DMS114 treated with DMSO at 0.1 percent for 48 hours (cell line): Measurements from ENCODE around the gene LHFPL6.

Experiments used
- DNase-seq: peaks from one replicate; lab custom pipeline; 2025; ENCODE audit not compliant: unreplicated experiment; lab: John Stamatoyannopoulos, UW

Gene LHFPL6

DNA sequence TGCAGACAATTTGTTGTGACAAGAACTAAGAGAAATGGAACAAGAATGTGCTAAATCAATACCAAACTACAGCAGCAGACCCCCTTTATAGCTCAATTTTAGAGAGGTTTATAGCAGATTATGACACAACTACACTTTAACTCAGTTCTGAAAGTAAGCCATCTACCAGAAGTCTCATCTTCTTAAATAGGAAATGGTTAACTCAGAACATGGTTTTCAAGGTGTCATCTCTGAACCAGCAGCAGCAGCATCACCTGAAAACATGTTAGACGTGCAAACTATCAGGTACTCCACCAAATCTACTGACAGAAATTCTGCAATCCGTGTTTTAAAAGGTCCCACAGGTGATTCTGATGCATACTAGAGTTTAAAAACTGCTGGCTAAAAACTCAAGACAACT lies 6.8 kb downstream of the LHFPL6 start:
- DNase-seq = no peak

DNA sequence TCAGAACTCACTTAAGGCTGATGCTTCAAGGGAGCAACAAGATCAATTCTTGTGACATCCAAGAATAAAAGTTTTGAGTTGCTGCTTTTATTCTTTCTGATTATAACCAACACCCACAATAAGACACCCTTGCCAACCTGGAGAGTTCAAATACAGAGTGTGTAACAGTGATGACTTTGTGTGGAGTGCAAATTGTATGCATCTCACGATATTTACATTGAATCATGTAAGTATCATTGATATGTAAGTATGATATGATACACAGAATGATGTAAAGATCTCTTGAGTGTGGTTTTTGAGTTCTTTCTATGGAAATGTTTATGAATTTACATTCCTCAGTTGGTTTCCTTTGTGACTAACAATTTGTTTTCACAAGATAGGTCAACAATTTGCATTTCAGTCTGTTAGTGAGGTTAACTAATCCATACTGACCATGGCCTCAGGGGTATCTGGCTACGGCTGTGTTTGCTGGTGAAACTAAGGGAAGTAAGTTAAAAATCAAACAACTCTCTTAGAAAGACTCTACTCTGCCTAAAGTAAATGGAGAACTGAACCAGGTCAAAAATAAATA lies 12.4 kb downstream of the LHFPL6 start:
- DNase-seq = no peak

DNA sequence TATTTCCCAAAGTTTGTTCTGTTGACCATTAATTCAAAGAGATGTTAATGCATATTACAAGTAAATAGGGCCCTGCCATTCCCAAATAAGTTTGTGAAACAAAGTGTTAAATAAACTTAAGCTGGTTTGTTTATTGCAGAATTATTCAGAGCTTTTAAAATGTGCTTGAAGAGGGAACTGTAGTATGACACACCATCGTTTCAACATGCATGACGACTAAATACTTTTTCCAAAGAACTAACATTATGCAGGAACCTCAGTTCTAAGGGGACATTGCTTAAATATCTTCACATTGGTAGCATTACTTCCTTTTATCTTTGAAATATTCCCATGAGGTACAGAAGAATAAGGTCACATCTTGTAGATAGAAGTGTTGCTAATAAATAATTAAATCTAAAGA lies 14.6 kb downstream of the LHFPL6 start:
- no peak for DNase-seq

DNA sequence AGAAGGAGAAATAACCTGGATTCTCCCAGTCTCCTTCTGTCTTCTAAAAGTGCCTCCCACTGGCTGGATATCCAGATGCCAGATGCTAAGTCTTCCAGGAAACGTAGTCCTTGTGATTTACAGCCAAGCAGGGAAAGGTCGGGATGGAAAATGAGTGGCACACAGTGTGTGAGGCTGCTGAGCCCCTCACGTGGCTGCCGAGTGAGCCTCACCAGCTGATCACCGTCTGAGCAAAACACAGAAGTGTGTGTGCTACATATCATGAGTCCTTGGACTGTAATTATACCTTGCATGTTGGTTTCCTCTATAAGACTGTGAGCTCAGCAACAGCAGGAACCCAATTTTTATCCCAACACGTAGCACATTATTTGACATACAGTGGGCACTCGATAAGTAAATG lies 15.1 kb downstream of the LHFPL6 start:
- no peak for DNase-seq

DNA sequence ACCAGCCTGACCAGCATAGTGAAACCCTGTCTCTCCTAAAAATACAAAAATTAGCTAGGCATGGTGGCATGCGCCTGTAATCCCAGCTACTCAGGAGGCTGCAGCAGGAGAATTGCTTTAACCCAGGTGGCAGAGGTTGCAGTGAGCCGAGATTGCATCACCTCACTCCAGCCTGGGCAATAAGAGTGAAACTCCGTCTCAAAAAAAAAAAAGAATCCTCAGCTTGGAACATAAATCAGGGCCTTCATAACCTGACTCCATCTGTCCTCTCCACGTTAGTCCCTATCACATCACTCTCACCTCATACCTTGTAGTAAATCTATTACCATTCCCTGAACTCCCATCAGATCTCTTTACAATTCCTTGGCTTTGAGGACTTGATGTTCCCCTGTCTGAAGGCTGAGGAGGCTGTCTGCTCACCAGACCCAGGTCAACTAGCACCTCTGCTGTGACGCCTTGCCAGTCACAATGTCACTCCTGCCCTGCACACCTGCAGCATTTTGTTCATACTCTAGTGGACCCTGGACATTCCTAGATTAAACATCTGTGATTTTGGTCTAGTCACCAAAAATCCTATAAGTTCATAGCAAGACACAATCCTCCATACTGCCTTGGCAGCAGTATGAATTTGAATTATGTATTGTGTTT lies 15.9 kb downstream of the LHFPL6 start:
- no peak for DNase-seq

DNA sequence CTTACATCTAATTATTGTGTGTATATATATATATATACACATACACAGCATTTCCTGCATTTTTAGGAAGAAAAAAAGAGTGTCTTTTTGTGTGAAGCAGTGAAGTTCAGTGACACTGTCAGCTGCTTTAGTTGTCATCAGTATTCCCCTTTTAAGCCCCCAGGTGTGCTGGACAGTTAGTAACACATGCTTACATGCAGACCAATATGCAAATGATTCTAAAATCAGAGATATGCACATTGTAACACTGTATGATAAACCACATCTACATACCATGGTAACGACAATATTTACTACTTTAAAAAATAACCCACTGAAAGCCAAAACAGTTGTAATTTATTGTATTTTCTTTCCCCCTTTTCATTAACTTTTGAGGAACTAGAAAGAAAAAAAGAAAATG lies 16.8 kb downstream of the LHFPL6 start:
- DNase-seq = no peak

DNA sequence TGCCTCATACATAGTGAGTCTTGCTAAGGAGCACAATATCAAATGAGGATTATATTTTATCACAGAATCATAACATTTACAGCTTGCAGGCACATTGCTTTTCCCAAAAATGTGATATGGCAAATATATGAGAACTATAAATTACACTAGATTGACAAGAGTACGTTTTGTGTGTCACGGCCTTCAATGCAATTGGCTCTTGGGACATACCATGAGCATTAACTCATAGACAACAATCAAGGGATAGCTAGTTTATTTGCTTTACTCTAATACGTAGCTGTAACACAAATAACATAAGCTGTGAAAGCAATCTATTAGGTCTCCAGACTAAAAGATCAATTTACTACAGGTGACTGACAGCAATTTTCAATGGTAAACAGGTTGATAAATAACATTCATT lies 17.8 kb downstream of the LHFPL6 start:
- DNase-seq = no peak

DNA sequence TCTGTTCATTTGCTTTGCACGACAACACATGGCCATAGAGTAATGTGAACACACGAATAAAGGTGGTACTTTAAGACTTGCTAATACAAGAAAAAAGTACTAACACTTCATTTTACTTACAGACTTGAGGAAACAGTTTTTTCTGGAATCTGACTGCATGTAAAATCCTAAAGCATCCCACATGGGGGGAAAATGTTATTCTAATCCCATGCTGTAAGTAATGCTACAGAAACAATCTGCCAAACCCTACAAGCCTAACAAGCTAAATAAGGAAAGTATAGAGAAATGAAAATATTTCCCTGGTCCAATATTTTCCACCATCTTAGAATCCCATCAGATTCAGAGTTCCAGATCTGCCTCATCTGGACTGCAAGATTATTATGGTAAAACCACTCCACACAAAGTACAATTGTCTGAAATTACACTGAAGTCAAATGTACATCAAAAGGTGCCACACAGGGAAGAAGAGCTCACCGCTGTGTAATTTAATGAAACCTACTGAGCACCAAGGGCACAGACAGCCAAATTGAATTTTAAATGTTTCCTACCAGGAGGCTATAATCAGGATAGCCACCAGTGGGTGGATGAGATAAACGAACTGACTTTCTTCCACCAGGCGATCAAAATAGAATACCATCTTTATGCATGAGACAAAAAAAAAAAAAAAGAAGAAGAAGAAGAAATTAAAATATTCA lies 22.0 kb downstream of the LHFPL6 start:
- DNase-seq = no peak

DNA sequence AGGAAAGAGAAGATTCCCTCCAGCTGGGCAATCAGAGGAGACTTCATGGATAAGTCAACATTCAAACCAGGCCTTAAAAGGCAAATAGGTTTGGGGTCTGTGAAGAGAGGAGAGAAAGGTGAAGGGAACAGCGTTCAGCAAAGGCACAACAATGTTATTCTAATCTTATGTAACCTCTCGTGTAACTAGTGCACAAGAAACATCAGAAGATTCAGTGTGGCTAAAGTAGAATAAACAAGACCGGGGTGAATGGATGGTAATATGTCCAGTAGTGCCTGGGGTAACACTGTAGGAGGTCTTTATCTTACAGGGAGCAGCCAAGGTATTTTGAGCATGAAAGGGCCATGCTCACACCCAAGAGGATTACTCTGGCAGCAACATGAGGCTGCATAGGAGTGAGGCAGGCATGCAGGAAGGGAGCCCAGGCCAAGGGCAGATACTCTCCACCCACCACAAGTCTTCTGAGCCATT lies 24.1 kb downstream of the LHFPL6 start:
- DNase-seq = no peak

DNA sequence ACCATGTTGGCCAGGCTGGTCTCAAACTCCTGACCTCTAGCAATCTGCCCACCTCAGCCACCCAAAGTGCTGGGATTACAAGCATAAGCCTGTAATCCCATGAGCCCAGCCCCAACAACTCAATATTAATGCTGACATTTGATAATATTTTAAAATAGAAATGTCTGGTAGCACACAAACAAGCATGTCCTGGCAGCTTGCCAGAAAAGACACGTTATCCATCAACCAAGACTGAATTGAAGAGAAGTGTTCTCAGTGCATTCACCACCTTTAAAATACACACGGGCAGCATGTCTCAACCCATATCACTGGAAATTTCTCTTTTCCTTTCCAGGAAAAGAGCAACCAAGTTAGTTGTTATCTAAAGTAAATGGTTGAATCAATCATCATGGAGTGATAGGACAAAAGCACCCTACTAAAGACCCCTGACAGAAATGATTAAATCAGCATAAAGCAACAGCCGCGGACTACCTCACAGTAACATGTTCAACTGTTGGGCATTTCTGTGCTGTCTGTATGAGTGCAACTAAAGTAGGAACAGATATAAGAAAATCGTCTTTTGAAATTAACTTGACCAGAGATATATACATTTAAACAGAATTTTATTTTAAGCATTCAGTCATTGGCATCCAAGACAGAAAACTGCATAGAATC lies 25.0 kb downstream of the LHFPL6 start:
- DNase-seq = no peak

DNA sequence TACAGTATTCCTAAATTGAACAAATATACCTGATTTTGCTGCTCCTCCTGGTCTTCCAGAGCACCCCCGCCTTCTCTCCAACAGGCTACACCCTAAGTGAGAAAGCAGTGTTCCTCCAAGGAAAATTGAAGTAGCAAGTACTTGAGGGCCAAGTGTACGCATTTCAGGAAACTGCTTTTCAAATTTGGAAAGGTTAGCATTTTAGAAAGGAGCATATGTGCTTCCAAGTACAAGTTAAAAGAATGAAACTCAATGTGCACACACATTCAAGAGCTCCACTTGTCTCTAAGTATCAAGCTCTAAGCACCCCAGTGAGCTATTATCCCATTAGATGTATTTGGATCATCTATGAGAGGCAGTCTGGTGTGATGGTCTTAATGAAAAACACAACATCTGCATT lies 25.8 kb downstream of the LHFPL6 start:
- DNase-seq = no peak

DNA sequence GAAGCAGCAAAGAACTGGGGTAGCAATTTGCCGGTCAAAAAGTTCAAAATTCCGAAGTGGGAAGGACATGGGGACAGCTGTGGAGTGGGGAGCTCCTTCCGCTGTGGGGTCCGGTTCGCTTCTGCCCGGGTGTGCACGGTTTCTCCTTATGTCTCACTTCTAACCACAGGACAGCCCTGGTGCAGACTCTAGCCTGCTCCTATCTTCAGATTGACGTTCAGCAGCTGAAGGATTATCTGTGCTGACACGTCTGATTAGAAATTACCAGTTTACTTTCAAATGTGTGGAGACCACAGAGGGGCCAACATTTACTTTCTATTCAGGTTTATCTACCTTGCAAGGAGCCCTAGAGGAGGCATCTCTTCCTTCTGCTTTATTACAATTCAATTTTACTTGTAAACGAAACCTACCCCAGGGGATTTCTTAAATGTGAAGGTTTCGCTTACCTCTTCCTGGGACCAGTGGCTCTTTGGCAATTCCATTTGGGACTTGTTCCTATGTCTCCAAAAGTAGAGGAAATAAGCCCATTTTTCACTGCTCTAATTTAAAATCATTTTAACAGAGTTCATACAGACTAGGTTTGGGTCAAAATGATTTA lies 27.3 kb downstream of the LHFPL6 start:
- DNase-seq = no peak

DNA sequence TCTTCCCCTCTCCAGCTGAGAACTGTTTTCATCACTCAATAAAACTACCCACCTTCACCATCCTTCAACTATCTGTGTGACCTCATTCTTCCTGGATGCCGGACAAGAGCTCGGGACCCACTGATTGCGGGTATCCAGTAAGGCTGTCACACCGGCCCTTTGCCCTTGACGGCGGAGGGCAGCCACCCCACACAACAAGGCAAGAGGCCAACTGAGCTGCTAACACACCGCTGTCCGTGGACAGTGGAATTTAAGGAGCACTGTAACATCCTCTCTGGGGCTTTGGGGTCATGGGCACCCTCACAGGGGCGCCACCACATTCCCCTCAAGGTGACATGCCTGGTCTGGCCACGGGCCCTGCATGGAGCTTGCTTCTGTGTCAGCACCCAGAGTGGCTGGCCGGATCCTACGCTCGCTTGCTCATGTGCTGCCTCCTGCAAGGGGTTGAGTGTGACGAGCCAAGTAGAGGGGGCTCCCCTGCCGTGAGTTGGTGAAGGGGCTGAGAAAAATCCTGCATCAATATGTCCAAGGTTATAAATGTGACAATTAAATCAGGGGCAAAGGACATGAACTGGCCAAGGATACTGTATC lies 31.4 kb downstream of the LHFPL6 start:
- DNase-seq = no peak

DNA sequence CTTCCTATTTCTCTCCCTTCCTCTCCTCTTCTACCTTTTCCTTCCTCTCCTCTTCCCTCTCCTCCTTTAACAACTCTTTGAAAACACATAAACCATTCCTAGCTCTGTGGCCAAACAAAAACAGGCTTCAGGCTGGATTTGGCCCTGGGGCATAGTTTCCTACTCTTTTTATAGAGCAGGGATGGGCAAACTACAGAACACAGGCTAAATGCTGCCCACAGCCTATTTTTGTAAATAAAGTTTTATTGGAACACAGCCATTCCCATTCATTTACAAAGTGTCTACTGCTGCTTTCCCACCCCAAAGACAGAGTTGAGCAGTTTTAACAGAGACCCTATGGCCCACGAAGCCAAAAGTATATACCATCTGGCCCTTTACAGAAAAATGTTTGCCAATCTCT lies 35.4 kb downstream of the LHFPL6 start:
- DNase-seq = no peak

DNA sequence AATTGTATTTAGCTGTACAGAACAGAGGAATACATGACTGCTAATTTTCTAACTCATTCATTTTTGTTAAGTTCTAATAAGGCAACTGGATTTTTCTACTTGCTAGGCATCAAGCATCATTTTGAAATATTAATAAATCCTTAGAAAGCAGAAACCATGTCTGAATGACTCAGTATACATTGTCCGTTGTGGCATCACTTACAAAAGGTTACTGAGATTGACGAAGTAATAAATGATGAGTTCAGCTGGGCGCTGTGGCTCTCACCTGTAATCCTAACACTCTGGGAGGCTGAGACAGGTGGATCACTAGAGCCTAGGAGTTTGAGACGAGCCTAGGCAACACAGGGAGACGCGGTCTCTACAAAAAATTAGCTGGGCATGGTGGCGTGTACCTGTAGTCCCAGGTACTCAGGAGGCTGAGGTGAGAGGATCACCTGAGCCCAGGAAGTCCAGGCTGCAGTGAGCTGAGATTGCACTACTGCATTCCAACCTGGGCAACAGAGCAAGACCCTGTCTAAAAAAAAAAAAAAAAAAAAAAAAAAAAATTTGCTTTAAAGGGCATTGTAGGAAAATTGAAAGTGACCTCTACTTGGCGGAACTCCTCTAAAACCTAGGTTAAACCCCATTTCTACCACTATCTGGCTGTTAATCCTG lies 36.6 kb downstream of the LHFPL6 start:
- no peak for DNase-seq

DNA sequence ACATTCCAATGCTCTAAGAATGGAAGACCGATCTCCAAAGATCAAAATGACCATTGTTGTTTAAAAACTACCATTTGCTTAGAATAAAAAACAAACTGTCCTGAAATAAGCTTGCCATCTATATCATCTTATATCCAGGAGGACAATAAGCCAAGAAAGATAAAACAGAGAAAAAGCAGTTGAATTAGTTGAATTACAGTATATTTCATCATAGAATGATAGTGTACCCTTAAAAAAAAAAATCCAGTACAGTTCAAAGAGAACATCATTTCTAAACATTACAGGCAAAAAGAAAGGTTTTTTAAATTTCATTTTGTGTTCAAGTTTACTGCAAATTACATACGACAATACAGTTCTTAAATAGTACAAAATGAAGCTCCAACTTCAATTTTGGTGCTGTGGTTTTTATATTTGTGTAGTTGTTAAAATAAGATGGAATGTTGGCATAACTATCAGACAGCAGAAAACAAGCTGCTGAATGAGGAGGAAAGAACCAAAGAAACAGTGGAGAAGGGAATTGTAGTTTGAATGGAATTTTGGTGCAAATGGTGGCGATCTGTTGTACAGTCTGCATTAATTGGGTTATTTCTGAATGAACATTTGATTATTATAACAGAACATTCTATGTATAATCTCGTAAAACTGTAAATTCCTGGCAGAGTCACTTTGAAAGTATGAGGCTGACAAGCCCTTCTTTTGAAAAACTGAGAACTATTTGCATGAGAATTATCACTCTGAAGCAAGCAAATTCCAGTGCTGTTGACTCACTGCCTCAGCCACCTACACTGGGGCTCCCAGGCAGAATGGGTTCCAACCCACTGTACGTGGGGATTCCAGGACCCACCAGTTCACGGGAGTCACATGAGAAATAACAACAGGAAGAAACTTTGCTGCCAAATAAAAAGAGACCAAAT lies 37.7 kb downstream of the LHFPL6 start:
- DNase-seq = no peak

DNA sequence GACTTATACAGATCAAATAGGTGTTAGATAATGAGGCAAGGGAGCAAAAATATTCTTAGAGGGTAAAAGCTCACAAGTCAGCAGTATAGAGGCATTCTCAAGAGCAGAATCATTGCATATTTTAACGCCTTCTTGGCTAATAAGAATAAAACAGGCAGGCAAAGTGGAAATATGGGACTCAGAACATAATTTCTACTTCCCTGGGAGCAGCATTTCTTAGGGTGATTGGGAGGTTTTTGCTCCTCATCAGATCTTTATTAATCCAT lies 39.6 kb downstream of the LHFPL6 start:
- no peak for DNase-seq

DNA sequence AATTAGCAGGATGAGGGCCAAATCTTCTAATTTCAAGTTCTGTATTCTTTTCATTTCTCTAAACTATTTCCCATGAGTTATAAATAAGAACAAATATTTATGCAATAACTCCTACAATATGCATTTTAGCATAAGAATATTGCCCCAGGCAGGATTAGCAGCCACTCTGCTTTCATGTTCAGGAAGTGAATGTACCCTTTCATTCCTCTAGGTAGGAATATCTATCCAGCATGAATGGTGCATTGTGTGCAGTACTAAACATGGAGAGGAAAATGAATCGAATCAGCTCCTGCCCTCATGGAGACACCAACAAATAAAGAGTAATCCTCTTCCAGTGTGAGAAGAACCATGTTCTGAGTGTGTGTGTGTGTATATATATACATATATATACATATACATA lies 41.0 kb downstream of the LHFPL6 start:
- no peak for DNase-seq

DNA sequence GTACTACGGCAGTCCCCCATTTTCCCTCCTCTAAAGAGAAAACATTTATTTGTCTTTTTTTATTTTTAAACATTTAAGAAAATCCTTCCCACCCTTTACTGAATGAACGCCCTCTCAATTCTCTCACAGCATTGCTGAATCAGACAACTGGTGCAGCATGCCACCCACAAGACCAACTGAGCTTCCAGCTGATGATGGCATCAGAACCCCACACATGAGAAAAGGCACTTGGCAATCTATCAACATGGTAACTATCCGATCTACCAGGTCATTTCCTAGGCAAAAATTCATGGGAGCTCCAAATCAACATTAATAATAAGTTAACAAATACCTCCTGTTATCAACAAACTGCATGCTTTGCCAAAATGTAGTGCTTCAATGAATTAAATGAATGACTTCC lies 43.1 kb downstream of the LHFPL6 start:
- DNase-seq = no peak
